Measurements from ENCODE around the gene HSD17B1. TPM values are rescaled to one million over a fixed set of nuclear protein-coding genes. Genes with fewer than 3 reads are reported as not detected.

HSD17B1 gene
- total RNA-seq, 1 donor from 2014 or later: 4.1 TPM

- H3K4me3 Mint-ChIP-seq (ENCODE audit: unreplicated experiment): no peak overlapping the region
- TF ChIP-seq CTCF (IDR thresholded peaks at IDR 0.05; ENCODE audit: partially characterized antibody, unreplicated experiment): no peak
- H3K4me1 Mint-ChIP-seq (ENCODE audit: low read depth, unreplicated experiment): no peaks in the 10 kb centered on the region
- no peak overlapping the region for H3K27ac Mint-ChIP-seq (ENCODE audit: unreplicated experiment)
- H3K9me3 Mint-ChIP-seq (ENCODE audit: unreplicated experiment): no peaks in the 10 kb centered on the region
- H3K27me3 Mint-ChIP-seq (ENCODE audit: unreplicated experiment): peaks cover 2% of the 10 kb centered on the region
- no peaks in the 10 kb centered on the region for H3K36me3 Mint-ChIP-seq (ENCODE audit: unreplicated experiment)
- no peak for DNase-seq
Observed at GRCh38 chr17:42591411-42591810, 38.7 kb downstream of the HSD17B1 start.

DNA sequence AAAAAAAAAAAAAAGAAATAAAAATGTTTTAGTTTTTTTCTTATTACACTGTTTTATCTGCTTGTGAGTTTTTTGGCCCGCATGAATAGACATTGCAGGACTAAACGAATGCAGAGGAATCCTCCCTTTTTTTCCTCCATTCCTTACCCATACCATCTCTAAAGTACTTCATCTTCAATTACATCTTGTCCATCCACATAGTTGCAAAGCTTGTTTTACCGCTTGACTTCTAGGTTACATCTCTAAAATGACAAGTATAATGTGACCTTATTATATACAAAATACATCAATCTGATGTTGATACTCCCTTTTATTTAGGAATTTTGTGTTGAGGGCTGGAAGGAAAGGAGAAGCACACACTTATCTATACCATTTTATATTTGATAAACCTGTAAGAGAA is 43.7 kb downstream of the HSD17B1 start:
- Mint-ChIP-seq H3K9me3 (ENCODE audit: unreplicated experiment) (peaks cover 1% of the 10 kb centered on the region), H3K4me3 (ENCODE audit: unreplicated experiment) (no peak overlapping the region), H3K36me3 (ENCODE audit: unreplicated experiment) (no peaks in the 10 kb centered on the region), H3K4me1 (ENCODE audit: low read depth, unreplicated experiment) (peaks cover 8% of the 10 kb centered on the region), H3K27me3 (ENCODE audit: unreplicated experiment) (no peaks in the 10 kb centered on the region), H3K27ac (ENCODE audit: unreplicated experiment) (no peak overlapping the region)
- no peak for DNase-seq
- TF ChIP-seq CTCF (IDR thresholded peaks at IDR 0.05; ENCODE audit: partially characterized antibody, unreplicated experiment): no peak

DNA sequence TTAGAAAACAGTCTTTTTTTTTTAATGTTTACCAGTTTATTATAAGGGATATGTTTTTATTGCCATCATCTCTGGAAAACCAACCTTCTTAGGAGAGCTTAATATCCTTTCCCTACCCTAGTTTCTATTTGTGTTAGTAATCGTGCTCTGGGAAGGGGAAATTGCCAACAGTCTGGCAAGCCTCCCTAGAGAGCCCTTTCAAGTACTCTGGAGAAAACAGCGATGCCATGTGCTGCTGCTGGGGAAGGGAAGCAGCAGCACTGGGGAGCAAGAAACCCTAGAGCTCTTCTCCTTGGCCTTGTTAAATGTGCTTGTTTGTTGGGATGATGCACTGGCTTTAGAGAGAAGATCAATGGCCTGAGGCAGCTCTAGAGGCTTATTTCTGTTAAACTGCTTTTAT is 46.2 kb downstream of the HSD17B1 start:
- DNase-seq: peak; percentile 24
- TF ChIP-seq CTCF (IDR thresholded peaks at IDR 0.05; ENCODE audit: partially characterized antibody, unreplicated experiment): no peak
- peak overlapping the region; percentile 67 for H3K4me3 Mint-ChIP-seq (ENCODE audit: unreplicated experiment)
- H3K27ac Mint-ChIP-seq (ENCODE audit: unreplicated experiment): peak overlapping the region; percentile 66
- no peaks in the 10 kb centered on the region for H3K27me3 Mint-ChIP-seq (ENCODE audit: unreplicated experiment)
- H3K9me3 Mint-ChIP-seq (ENCODE audit: unreplicated experiment): peaks cover 1% of the 10 kb centered on the region
- no peaks in the 10 kb centered on the region for H3K36me3 Mint-ChIP-seq (ENCODE audit: unreplicated experiment)
- peaks cover 8% of the 10 kb centered on the region for H3K4me1 Mint-ChIP-seq (ENCODE audit: low read depth, unreplicated experiment)

DNA sequence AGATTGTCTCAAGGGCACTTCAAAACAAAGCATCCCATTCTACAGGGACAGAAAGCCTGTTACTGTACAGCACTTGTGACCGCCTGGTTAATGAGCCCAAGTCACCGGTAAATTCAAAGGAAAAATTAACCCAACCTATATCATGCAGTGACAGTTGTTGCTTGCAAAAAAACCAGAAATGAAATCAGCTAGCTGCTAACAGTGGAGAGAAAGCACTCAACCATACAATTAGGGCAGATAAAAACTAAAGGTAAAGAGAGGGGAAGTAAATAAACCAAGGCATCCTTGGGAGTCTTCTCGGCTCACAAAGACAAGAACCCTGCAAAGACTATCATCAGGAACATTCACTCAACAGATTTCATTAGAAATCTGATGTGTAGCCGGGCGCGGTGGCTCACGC is 50.6 kb downstream of the HSD17B1 start:
- Mint-ChIP-seq H3K27me3 (ENCODE audit: unreplicated experiment) (no peaks in the 10 kb centered on the region), H3K27ac (ENCODE audit: unreplicated experiment) (no peak overlapping the region)
- no peak for TF ChIP-seq CTCF (IDR thresholded peaks at IDR 0.05; ENCODE audit: partially characterized antibody, unreplicated experiment)

More for the DNA sequence above, 50.6 kb downstream of the HSD17B1 start:
- Mint-ChIP-seq H3K4me3 (ENCODE audit: unreplicated experiment) (no peak overlapping the region), H3K9me3 (ENCODE audit: unreplicated experiment) (peaks cover 1% of the 10 kb centered on the region), H3K36me3 (ENCODE audit: unreplicated experiment) (no peaks in the 10 kb centered on the region), H3K4me1 (ENCODE audit: low read depth, unreplicated experiment) (peaks cover 8% of the 10 kb centered on the region)
- no peak for DNase-seq

Small RNAs within 50 kb of the gene (microRNA-seq; reads per million reads assigned to microRNA genes)
- gene MIR5010 (ENCODE audit: unreplicated experiment): 39.0 reads per million, percentile 66 among the genes with 10 or more reads in this experiment

Other genes with a start within 250 kb of the HSD17B1 start
- gene STAT3, start 164.5 kb upstream of the HSD17B1 start, total RNA-seq (ENCODE audit: unreplicated experiment): 68.0 TPM
- 0.32 TPM for gene CAVIN1, start 129.7 kb upstream of the HSD17B1 start, total RNA-seq (ENCODE audit: unreplicated experiment)
- 253 TPM for gene ATP6V0A1, start 94.0 kb upstream of the HSD17B1 start, total RNA-seq (ENCODE audit: unreplicated experiment)
- gene NAGLU, start 16.7 kb upstream of the HSD17B1 start, total RNA-seq (ENCODE audit: unreplicated experiment): 42.8 TPM
- 57.4 TPM for gene COASY, start 9.2 kb downstream of the HSD17B1 start, total RNA-seq (ENCODE audit: unreplicated experiment)
- gene MLX, start 14.2 kb downstream of the HSD17B1 start, total RNA-seq (ENCODE audit: unreplicated experiment): 62.5 TPM
- gene PSMC3IP, start 24.8 kb downstream of the HSD17B1 start, total RNA-seq (ENCODE audit: unreplicated experiment): 12.0 TPM
- gene RETREG3, start 56.5 kb downstream of the HSD17B1 start, total RNA-seq (ENCODE audit: unreplicated experiment): 88.2 TPM
- gene TUBG1, start 56.8 kb downstream of the HSD17B1 start, total RNA-seq (ENCODE audit: unreplicated experiment): 74.2 TPM
- gene TUBG2, start 106.4 kb downstream of the HSD17B1 start, total RNA-seq (ENCODE audit: unreplicated experiment): 22.1 TPM
- 40.6 TPM for gene PLEKHH3, start 124.1 kb downstream of the HSD17B1 start, total RNA-seq (ENCODE audit: unreplicated experiment)
- 1.6 TPM for gene CCR10, start 128.9 kb downstream of the HSD17B1 start, total RNA-seq (ENCODE audit: unreplicated experiment)
- gene CNTNAP1, start 129.6 kb downstream of the HSD17B1 start, total RNA-seq (ENCODE audit: unreplicated experiment): 44.8 TPM
- 32.2 TPM for gene EZH1, start 192.1 kb downstream of the HSD17B1 start, total RNA-seq (ENCODE audit: unreplicated experiment)
- gene RAMP2, start 208.3 kb downstream of the HSD17B1 start, total RNA-seq (ENCODE audit: unreplicated experiment): 4.6 TPM
- 84.3 TPM for gene VPS25, start 220.5 kb downstream of the HSD17B1 start, total RNA-seq (ENCODE audit: unreplicated experiment)
- 2.7 TPM for gene WNK4, start 227.7 kb downstream of the HSD17B1 start, total RNA-seq (ENCODE audit: unreplicated experiment)
- 56.7 TPM for gene COA3, start 245.8 kb downstream of the HSD17B1 start, total RNA-seq (ENCODE audit: unreplicated experiment)
- not detected for gene CNTD1, start 245.9 kb downstream of the HSD17B1 start, total RNA-seq (ENCODE audit: unreplicated experiment)

Data from glutamatergic neuron (in vitro differentiated cells).